Measurements from ENCODE around the gene CARMIL1. TPM values are rescaled to one million over a fixed set of nuclear protein-coding genes. Genes with fewer than 3 reads are reported as not detected.

The CARMIL1 gene
- total and polyA plus RNA-seq, 2 of the 8 experiments (the other 6 are each of a cell fraction or from before 2014, with no cell fraction given): 20.3 to 40.4 TPM

- WGBS, 2 experiments (ENCODE audit: extremely low coverage in 1 of 2, insufficient coverage in 1 of 2, insufficient read length in 1 of 2, insufficient replicate concordance in 2 of 2, low coverage in 1 of 2, low lambda C conversion rate in 2 of 2, missing lambda C conversion rate in 1 of 2): 89% methylated on average over 4 of the region's 4 CpGs; no CpG with 5 or more reads in 1 of the 2 experiments
- Histone ChIP-seq H2BK5ac (ENCODE audit: low read depth, low read length) (no peak overlapping the region), H3K9ac (replicated peaks in 1 of 4; ENCODE audit: extremely low read depth in 1 of 4, low read depth in 3 of 4, low read length in 3 of 4) (no peak overlapping the region)
Measured at GRCh38 chr6:25585225-25585624, 306.1 kb downstream of the CARMIL1 start.

More at GRCh38 chr6:25585225-25585624, 306.1 kb downstream of the CARMIL1 start:
- Histone ChIP-seq H2BK120ac (replicated peaks; ENCODE audit: low read depth, low read length) (no peak overlapping the region), H3K79me2 (ENCODE audit: control insufficient read depth in 1 of 2, insufficient read depth in 2 of 2, low read length in 2 of 2) (no peaks in the 10 kb centered on the region), H3K23ac (ENCODE audit: insufficient read length) (no peak overlapping the region), H4K20me1 (replicated peaks in 1 of 2; ENCODE audit: control insufficient read depth in 1 of 2, insufficient read depth in 2 of 2, low read length in 2 of 2) (no peaks in the 10 kb centered on the region), H4K8ac (ENCODE audit: extremely low read depth, insufficient read depth, low read length) (no peak overlapping the region), H3K56ac (replicated peaks; ENCODE audit: insufficient read length, low read depth, low read length) (no peak overlapping the region), H4K5ac (ENCODE audit: insufficient read length, low read depth, low read length) (no peak overlapping the region), H2AK5ac (ENCODE audit: low read depth, low read length) (no peak overlapping the region), H3K27me3 (replicated peaks in 1 of 4; ENCODE audit: control insufficient read depth in 3 of 4, extremely low read depth in 1 of 4, insufficient read depth in 3 of 4, low read length in 3 of 4) (no peaks in the 10 kb centered on the region), H3K4me2 (ENCODE audit: insufficient read depth in 1 of 2, low read depth in 2 of 2, low read length in 2 of 2) (no peak overlapping the region), H2BK15ac (ENCODE audit: low read length) (no peak overlapping the region), H3K27ac (ENCODE audit: low read depth, low read length) (no peak overlapping the region), H3K14ac (ENCODE audit: insufficient read length) (no peak overlapping the region), H3K4me1 (replicated peaks in 1 of 4; ENCODE audit: control insufficient read depth in 3 of 4, insufficient read depth in 4 of 4, low read length in 3 of 4) (no peaks in the 10 kb centered on the region), H2BK12ac (ENCODE audit: low read depth, low read length) (no peak overlapping the region), H3K4me3 (ENCODE audit: extremely low read depth in 1 of 4, insufficient read depth in 2 of 4, low read depth in 3 of 4, low read length in 4 of 4) (no peak overlapping the region), H3K4ac (replicated peaks; ENCODE audit: insufficient read length, low read depth, low read length) (no peak overlapping the region), H3K36me3 (ENCODE audit: control insufficient read depth in 2 of 4, insufficient read depth in 4 of 4, low read length in 3 of 4) (peaks cover 0 to 12% (median under 1%) of the 10 kb centered on the region in 4 experiments; a peak in 3 of 8 replicates), H2BK20ac (ENCODE audit: low read length) (no peak overlapping the region), H3K79me1 (ENCODE audit: low read depth, low read length) (no peaks in the 10 kb centered on the region), H4K91ac (replicated peaks; ENCODE audit: insufficient read length, low read length) (no peak overlapping the region), H3K18ac (ENCODE audit: extremely low read depth, low read length) (no peak overlapping the region), H2AFZ (ENCODE audit: low read length) (no peak overlapping the region), H3K23me2 (ENCODE audit: low read depth, low read length) (no peaks in the 10 kb centered on the region), H3K9me3 (ENCODE audit: insufficient read depth in 2 of 2, low read depth in 1 of 2, low read length in 1 of 2) (peaks cover 0 to 5% of the 10 kb centered on the region in 2 experiments; a peak in 1 of 4 replicates)
- ChIA-PET CTCF (ENCODE audit: partially characterized antibody) (no interaction called here), POLR2A (ENCODE audit: partially characterized antibody) (no interaction called here)
- no peak for FAIRE-seq
- TF ChIP-seq POLR2AphosphoS5 (IDR thresholded peaks at IDR 0.05; ENCODE audit: low read depth, low read length) (no peak), PHF8 (conservative IDR thresholded peaks at IDR 0.05; ENCODE audit: low read depth, low read length) (no peak), TCF12 (IDR thresholded peaks at IDR 0.05; ENCODE audit: low read depth, low read length) (no peak), ZNF274 (IDR thresholded peaks at IDR 0.05; ENCODE audit: borderline replicate concordance, extremely low read depth, low read length) (no peak), TBP (IDR thresholded peaks at IDR 0.05; ENCODE audit: low read depth, low read length) (no peak), KDM1A (IDR thresholded peaks at IDR 0.05; ENCODE audit: borderline replicate concordance, low read length) (no peak), TAF1 (IDR thresholded peaks at IDR 0.05; ENCODE audit: low read depth, low read length) (no peak), POU5F1 (IDR thresholded peaks at IDR 0.05; ENCODE audit: low read depth, low read length) (no peak), KDM4A (IDR thresholded peaks at IDR 0.05; ENCODE audit: low read depth, low read length, severe bottlenecking) (no peak), GTF2F1 (IDR thresholded peaks at IDR 0.05; ENCODE audit: borderline replicate concordance, low read depth, low read length) (no peak), ATF3 (IDR thresholded peaks at IDR 0.05; ENCODE audit: insufficient read depth, low read depth, low read length) (no peak), NRF1 (IDR thresholded peaks at IDR 0.05; ENCODE audit: low read depth, low read length) (no peak), RFX5 (IDR thresholded peaks at IDR 0.05; ENCODE audit: borderline replicate concordance, low read depth, low read length) (no peak), SIX5 (IDR thresholded peaks at IDR 0.05; ENCODE audit: low read depth, low read length) (no peak)
- DNase-seq (ENCODE audit: low read depth in 1 of 2, low spot score in 2 of 2): no peak

Data from H1 (cell line).